Measurements from ENCODE around the gene GATAD2A. TPM values are rescaled to one million over a fixed set of nuclear protein-coding genes. Genes with fewer than 3 reads are reported as not detected.

GATAD2A gene
- total and polyA plus RNA-seq, 4 donors = 7.1 to 23.7 (median 18.2) TPM

DNA sequence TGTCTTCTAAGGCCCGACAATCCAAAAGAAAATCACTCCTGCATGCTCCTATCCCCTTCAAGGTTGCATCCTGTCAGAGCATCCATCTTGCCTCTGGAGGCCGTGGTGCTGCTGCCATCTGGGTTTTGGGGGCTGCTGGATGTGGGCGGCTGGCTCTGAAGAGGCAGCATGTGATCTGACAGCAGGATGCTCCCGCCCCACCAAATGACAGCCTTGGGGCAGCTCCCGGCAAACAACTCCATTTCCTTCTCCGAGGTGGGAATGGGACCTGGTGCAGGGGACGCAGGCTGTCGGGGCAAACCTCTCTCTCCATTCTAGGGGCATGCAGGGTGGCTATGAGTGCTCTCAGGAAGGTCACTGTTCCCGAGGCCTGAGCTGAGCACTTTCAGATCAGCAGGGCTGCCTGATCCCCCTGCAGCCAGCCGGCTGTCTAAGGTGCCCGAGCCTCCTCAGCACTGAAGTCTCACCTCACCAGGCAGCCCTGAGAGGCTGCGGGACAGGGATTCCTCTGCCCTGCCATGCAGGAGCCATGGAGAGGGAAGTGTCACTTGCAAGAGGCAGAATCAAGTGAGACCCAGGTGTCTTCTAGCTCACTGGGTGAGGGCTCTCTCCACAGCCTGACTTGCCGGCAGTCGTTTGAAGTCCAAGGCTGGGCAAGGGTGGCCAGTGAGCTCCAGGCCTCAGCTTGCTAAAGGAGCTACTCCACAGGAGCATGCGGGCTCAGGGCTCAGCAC is 81.0 kb downstream of the GATAD2A start:
- Histone ChIP-seq H3K36me3 (ENCODE audit: control insufficient read depth in 4 of 4, insufficient read depth in 3 of 4, low read depth in 1 of 4, low read length in 3 of 4) (peaks cover 0 to 4% (median 2%) of the 10 kb centered on the region in 4 donors), H3K4me1 (ENCODE audit: control insufficient read depth in 4 of 4, insufficient read depth in 4 of 4, low read length in 3 of 4) (peaks cover 14 to 51% (median 37%) of the 10 kb centered on the region in 4 donors), H3K27ac (ENCODE audit: low read depth in 1 of 2, low read length in 2 of 2) (no peak overlapping the region), H3K9me3 (ENCODE audit: control insufficient read depth in 4 of 4, low read length in 3 of 4) (no peaks in the 10 kb centered on the region), H3K4me3 (ENCODE audit: low read depth in 1 of 3, low read length in 3 of 3) (no peak overlapping the region), H3K9ac (ENCODE audit: low read depth in 1 of 2, low read length in 2 of 2) (no peak overlapping the region), H3K27me3 (ENCODE audit: control insufficient read depth in 4 of 4, insufficient read depth in 4 of 4, low read length in 3 of 4) (no peaks in the 10 kb centered on the region)
- TF ChIP-seq RAD21 (IDR thresholded peaks at IDR 0.05) (no peak), JUND (IDR thresholded peaks at IDR 0.05) (no peak), SP1 (IDR thresholded peaks at IDR 0.05) (no peak), ZBTB33 (IDR thresholded peaks at IDR 0.05) (no peak), HNF4A (conservative IDR thresholded peaks at IDR 0.05) (no peak), RXRA (IDR thresholded peaks at IDR 0.05) (no peak), FOXA1 (IDR thresholded peaks at IDR 0.05) (no peak), NR2F2 (IDR thresholded peaks at IDR 0.05) (no peak), EGR1 (IDR thresholded peaks at IDR 0.05; ENCODE audit: low read depth in 2 of 2) (no peak)
- TF ChIP-seq, protein P1, sequence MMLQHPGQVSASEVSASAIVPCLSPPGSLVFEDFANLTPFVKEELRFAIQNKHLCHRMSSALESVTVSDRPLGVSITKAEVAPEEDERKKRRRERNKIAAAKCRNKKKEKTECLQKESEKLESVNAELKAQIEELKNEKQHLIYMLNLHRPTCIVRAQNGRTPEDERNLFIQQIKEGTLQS (IDR thresholded peaks at IDR 0.05) = no peak
- TF ChIP-seq, protein P2, sequence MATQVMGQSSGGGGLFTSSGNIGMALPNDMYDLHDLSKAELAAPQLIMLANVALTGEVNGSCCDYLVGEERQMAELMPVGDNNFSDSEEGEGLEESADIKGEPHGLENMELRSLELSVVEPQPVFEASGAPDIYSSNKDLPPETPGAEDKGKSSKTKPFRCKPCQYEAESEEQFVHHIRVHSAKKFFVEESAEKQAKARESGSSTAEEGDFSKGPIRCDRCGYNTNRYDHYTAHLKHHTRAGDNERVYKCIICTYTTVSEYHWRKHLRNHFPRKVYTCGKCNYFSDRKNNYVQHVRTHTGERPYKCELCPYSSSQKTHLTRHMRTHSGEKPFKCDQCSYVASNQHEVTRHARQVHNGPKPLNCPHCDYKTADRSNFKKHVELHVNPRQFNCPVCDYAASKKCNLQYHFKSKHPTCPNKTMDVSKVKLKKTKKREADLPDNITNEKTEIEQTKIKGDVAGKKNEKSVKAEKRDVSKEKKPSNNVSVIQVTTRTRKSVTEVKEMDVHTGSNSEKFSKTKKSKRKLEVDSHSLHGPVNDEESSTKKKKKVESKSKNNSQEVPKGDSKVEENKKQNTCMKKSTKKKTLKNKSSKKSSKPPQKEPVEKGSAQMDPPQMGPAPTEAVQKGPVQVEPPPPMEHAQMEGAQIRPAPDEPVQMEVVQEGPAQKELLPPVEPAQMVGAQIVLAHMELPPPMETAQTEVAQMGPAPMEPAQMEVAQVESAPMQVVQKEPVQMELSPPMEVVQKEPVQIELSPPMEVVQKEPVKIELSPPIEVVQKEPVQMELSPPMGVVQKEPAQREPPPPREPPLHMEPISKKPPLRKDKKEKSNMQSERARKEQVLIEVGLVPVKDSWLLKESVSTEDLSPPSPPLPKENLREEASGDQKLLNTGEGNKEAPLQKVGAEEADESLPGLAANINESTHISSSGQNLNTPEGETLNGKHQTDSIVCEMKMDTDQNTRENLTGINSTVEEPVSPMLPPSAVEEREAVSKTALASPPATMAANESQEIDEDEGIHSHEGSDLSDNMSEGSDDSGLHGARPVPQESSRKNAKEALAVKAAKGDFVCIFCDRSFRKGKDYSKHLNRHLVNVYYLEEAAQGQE (IDR thresholded peaks at IDR 0.05) = no peak
- WGBS = 87% methylated on average over 15 of the region's 15 CpGs
- DNase-seq (ENCODE audit: low spot score) = no peak

GRCh38 chr19:19487077-19487949 is 81.8 kb downstream of the GATAD2A start:
- H3K9me3 ChIP-seq (ENCODE audit: control insufficient read depth in 4 of 4, low read length in 3 of 4) = no peaks in the 10 kb centered on the region
- no peak overlapping the region for H3K4me3 ChIP-seq (ENCODE audit: low read depth in 1 of 3, low read length in 3 of 3)
- no peaks in the 10 kb centered on the region for H3K27me3 ChIP-seq (ENCODE audit: control insufficient read depth in 4 of 4, insufficient read depth in 4 of 4, low read length in 3 of 4)
- TF ChIP-seq SP1 (IDR thresholded peaks at IDR 0.05) (no peak), HNF4A (conservative IDR thresholded peaks at IDR 0.05) (no peak), CTCF (IDR thresholded peaks at IDR 0.05; ENCODE audit: low read depth, low read length, missing input control) (no peak), GABPA (IDR thresholded peaks at IDR 0.05 in 1 of 2, conservative IDR thresholded peaks at IDR 0.05 in 1 of 2) (no peak), RAD21 (IDR thresholded peaks at IDR 0.05) (no peak), ZBTB33 (IDR thresholded peaks at IDR 0.05) (no peak), EGR1 (IDR thresholded peaks at IDR 0.05; ENCODE audit: low read depth in 2 of 2) (no peak)
- TF ChIP-seq, protein P3, sequence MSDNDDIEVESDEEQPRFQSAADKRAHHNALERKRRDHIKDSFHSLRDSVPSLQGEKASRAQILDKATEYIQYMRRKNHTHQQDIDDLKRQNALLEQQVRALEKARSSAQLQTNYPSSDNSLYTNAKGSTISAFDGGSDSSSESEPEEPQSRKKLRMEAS (IDR thresholded peaks at IDR 0.05) = no peak
- peak overlapping the region; percentile 85 to 87 for H3K27ac ChIP-seq (ENCODE audit: low read depth in 1 of 2, low read length in 2 of 2)
- peaks cover 14 to 52% (median 37%) of the 10 kb centered on the region in 4 donors for H3K4me1 ChIP-seq (ENCODE audit: control insufficient read depth in 4 of 4, insufficient read depth in 4 of 4, low read length in 3 of 4)
- no peak for DNase-seq (ENCODE audit: low spot score)
- 82% methylated on average over 9 of the region's 9 CpGs for WGBS
- H3K36me3 ChIP-seq (ENCODE audit: control insufficient read depth in 4 of 4, insufficient read depth in 3 of 4, low read depth in 1 of 4, low read length in 3 of 4) = peaks cover 0 to 7% (median 4%) of the 10 kb centered on the region in 4 donors
- H3K9ac ChIP-seq (ENCODE audit: low read depth in 1 of 2, low read length in 2 of 2) = no peak overlapping the region
